OCI-LY3 (cell line): ENCODE data around the gene NBR1.
"Not testable (repeated sequence)": the region's sequence is repeated elsewhere in the genome, so short reads cannot be mapped to it uniquely, and the experiment has no call there.

Experiments used
- H2AFZ ChIP-seq: fragments of 200-600, 300-600 bp; shearing (Covaris generic); 2 replicates; pipeline ENCODE4 v1.6.0; 2014; ENCODE audit warnings: antibody characterized with exemption, low read depth, low read length
- H3K27ac ChIP-seq: fragments of 200-600, 300-600 bp; sonication (generic); 2 replicates; pipeline ENCODE4 v1.5.1; 2014; ENCODE audit warnings: mild to moderate bottlenecking, low read length, moderate library complexity, mixed read lengths
- H3K27me3 ChIP-seq: fragments of 200-600, 300-600 bp; sonication (generic); 2 replicates; pipeline ENCODE4 v1.6.1; 2014; ENCODE audit warnings: low read depth, low read length, mixed read lengths
- H3K36me3 ChIP-seq: fragments of 200-600, 300-600 bp; sonication (generic); replicated peaks from 2 replicates; pipeline ENCODE3; 2014; ENCODE audit warnings: low read depth, low read length, mixed read lengths
- H3K4me1 ChIP-seq: fragments of 300-600, 200-600 bp; sonication (generic); 2 replicates; pipeline ENCODE4 v1.6.1; 2014; ENCODE audit warnings: low read length, mixed read lengths
- H3K4me2 ChIP-seq: fragments of 200-600, 300-600 bp; sonication (generic); 2 replicates; pipeline ENCODE4 v1.6.1; 2014; ENCODE audit warnings: low read length, mixed read lengths
- H3K4me3 ChIP-seq: fragments of 300-600, 200-600 bp; sonication (generic); 2 replicates; pipeline ENCODE4 v1.5.1; 2014; ENCODE audit warnings: antibody characterized with exemption, mild to moderate bottlenecking, low read length, moderate library complexity
- H3K79me2 ChIP-seq: fragments of 300-600, 200-600 bp; shearing (Covaris generic); 2 replicates; pipeline ENCODE4 v1.6.1; 2014; ENCODE audit warnings: mild to moderate bottlenecking, low read length, mixed read lengths
- H3K9ac ChIP-seq: fragments of 300-600, 200-600 bp; shearing (Covaris generic); 2 replicates; pipeline ENCODE4 v1.6.0; 2014; ENCODE audit warnings: mild to moderate bottlenecking, low read length, moderate library complexity
- H3K9me3 ChIP-seq: fragments of 200-600, 300-600 bp; shearing (Covaris generic); 2 replicates; pipeline ENCODE4 v1.6.1; 2014; ENCODE audit warnings: low read length, mixed read lengths; ENCODE audit not compliant: insufficient read depth
- H4K20me1 ChIP-seq: fragments of 200-600, 300-600 bp; sonication (generic); 2 replicates; pipeline ENCODE4 v1.6.1; 2016; ENCODE audit warnings: low read length, mixed read lengths; ENCODE audit not compliant: insufficient read depth
- EZH2phosphoT487 ChIP-seq: fragments of 200-600 bp; shearing (Covaris generic); IDR thresholded peaks from 2 replicates; pipeline ENCODE4 v1.6.1; 2018; ENCODE audit warnings: antibody characterized with exemption, mixed run types, low read depth
- TF ChIP-seq, protein P1 (sequence below): fragments of 200-600, 300-600 bp; sonication (generic); IDR thresholded peaks from 2 replicates; pipeline ENCODE4 v1.5.1; 2014; ENCODE audit warnings: antibody characterized with exemption, low read length, low read depth

Gene NBR1

GRCh38 chr17:43126911-43127290 is 44.1 kb upstream of the NBR1 start:
- Histone ChIP-seq H3K4me1 (peaks cover 10% of the 10 kb centered on the region), H3K4me2 (no peak overlapping the region), H3K27me3 (no peaks in the 10 kb centered on the region), H3K79me2 (peaks cover 38% of the 10 kb centered on the region), H2AFZ (no peak overlapping the region), H3K27ac (no peak overlapping the region), H4K20me1 (no peaks in the 10 kb centered on the region), H3K9me3 (no peaks in the 10 kb centered on the region), H3K36me3 (no peaks in the 10 kb centered on the region), H3K9ac (no peak overlapping the region), H3K4me3 (no peak overlapping the region)
- TF ChIP-seq EZH2phosphoT487: no peak
- TF ChIP-seq, protein P1, sequence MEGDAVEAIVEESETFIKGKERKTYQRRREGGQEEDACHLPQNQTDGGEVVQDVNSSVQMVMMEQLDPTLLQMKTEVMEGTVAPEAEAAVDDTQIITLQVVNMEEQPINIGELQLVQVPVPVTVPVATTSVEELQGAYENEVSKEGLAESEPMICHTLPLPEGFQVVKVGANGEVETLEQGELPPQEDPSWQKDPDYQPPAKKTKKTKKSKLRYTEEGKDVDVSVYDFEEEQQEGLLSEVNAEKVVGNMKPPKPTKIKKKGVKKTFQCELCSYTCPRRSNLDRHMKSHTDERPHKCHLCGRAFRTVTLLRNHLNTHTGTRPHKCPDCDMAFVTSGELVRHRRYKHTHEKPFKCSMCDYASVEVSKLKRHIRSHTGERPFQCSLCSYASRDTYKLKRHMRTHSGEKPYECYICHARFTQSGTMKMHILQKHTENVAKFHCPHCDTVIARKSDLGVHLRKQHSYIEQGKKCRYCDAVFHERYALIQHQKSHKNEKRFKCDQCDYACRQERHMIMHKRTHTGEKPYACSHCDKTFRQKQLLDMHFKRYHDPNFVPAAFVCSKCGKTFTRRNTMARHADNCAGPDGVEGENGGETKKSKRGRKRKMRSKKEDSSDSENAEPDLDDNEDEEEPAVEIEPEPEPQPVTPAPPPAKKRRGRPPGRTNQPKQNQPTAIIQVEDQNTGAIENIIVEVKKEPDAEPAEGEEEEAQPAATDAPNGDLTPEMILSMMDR: no peak

- not testable (repeated sequence) for H3K9ac ChIP-seq, H3K36me3 ChIP-seq, H3K9me3 ChIP-seq, H3K4me2 ChIP-seq, H2AFZ ChIP-seq, H4K20me1 ChIP-seq, H3K27me3 ChIP-seq, H3K4me3 ChIP-seq, H3K27ac ChIP-seq
- Histone ChIP-seq H3K79me2 (peaks cover 38% of the 10 kb centered on the region), H3K4me1 (peaks cover 10% of the 10 kb centered on the region)
These were observed 43.6 kb upstream of the NBR1 start for GRCh38 chr17:43127333-43127876.

- Histone ChIP-seq H3K36me3 (no peaks in the 10 kb centered on the region), H3K9ac (no peak overlapping the region), H2AFZ (no peak overlapping the region), H3K79me2 (peaks cover 22% of the 10 kb centered on the region), H3K4me2 (no peak overlapping the region), H3K9me3 (no peaks in the 10 kb centered on the region), H4K20me1 (no peaks in the 10 kb centered on the region), H3K4me1 (peaks cover 11% of the 10 kb centered on the region), H3K4me3 (no peak overlapping the region), H3K27me3 (no peaks in the 10 kb centered on the region), H3K27ac (no peak overlapping the region)
- TF ChIP-seq EZH2phosphoT487: no peak
- TF ChIP-seq, protein P1: no peak
These were observed 41.4 kb upstream of the NBR1 start for GRCh38 chr17:43129671-43130010.

DNA sequence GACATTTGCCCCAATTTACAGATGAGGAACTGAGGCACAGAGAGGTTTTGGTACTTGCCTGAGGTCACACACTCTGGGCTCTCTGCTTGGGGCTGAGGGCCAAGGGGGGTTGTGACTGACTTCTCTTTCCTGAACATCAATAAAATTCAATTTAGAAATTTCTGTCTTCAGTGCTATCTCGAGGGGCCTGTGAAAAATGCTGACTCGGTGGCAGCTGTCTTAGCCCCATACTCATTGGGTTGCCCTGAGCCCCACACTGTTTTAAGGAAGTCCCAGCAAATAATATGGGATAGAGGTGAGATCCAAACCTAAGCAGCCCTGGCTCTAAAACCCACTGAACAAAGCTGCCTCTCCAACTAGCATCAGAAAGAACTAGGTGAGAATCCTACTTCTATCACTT is 38.9 kb upstream of the NBR1 start:
- Histone ChIP-seq H3K4me1 (peaks cover 5% of the 10 kb centered on the region; the same call in 1 of the 2 replicates), H3K9ac (no peak overlapping the region), H3K4me2 (no peak overlapping the region), H3K4me3 (no peak overlapping the region), H3K9me3 (no peaks in the 10 kb centered on the region), H3K79me2 (0 out of 2 replicates have a peak, but pooled peaks cover under 1% of the 10 kb centered on the region), H3K27me3 (no peaks in the 10 kb centered on the region), H4K20me1 (no peaks in the 10 kb centered on the region), H2AFZ (no peak overlapping the region), H3K36me3 (no peaks in the 10 kb centered on the region), H3K27ac (no peak overlapping the region)
- TF ChIP-seq EZH2phosphoT487: no peak
- TF ChIP-seq, protein P1: no peak

DNA sequence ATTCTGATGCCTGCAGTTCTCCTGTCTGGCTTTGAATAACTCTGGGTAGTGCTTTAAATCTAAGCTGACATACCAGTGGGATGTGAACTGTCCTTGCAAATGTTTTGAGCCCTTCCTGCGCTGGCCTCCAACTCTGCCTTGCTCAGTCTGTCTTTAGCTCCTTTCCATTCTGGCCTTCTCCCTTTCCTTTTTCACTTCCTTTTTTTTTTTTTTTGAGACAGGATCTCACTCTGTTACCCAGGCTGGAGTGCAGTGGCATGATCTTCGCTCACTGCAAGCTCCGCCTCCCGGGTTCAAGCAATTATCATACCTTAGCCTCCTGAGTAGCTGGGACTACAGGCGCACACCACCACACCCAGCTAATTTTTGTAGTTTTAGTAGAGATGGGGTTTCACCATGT is 37.6 kb upstream of the NBR1 start:
- not testable (repeated sequence) for H4K20me1 ChIP-seq, H3K36me3 ChIP-seq, H3K4me1 ChIP-seq, H3K4me2 ChIP-seq, H3K4me3 ChIP-seq, H3K27ac ChIP-seq, H3K79me2 ChIP-seq, H3K27me3 ChIP-seq, H3K9me3 ChIP-seq, H2AFZ ChIP-seq, H3K9ac ChIP-seq
